Neuron (in vitro differentiated cells): Measurements from ENCODE around the gene TMOD2.

Experiments
- H2AFZ ChIP-seq: one replicate; pipeline ENCODE4 v1.6.1; 2013; ENCODE audit warnings: low read depth, mild to moderate bottlenecking, inconsistent platforms, low read length, moderate library complexity
- H3K27me3 ChIP-seq: one replicate; pipeline ENCODE4 v1.6.1; 2013; ENCODE audit warnings: low read length; ENCODE audit not compliant: insufficient read depth
- H3K36me3 ChIP-seq: one replicate; pipeline ENCODE4 v1.6.1; 2013; ENCODE audit warnings: low read length; ENCODE audit not compliant: insufficient read depth
- H3K4me1 ChIP-seq: one replicate; pipeline ENCODE4 v1.6.1; 2013; ENCODE audit warnings: low read length; ENCODE audit not compliant: insufficient read depth
- H3K4me3 ChIP-seq: 2 replicates; pipeline ENCODE4 v1.5.1; 2013; ENCODE audit warnings: mild to moderate bottlenecking, low read length, moderate library complexity
- H3K9me3 ChIP-seq: one replicate; pipeline ENCODE4 v1.6.1; 2013; ENCODE audit warnings: low read length

Gene TMOD2

DNA sequence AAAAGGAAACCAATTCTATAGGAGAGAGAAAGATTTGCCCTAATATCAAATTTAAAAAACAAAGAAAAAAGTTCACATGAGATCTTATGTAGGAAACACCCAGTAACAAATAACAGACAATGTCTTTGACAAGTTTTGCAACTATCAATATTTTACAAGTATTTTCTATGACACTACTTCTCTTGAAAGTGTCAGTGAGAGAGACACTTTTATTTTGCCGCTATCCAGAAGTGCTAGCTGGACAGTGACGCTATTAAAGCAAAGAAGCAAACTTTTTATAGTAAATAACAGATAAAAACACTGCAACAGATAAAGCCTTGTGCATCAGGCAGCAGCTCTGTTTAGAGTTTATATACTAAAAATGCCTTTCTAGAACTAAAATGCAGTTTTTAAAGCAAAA is 27.2 kb upstream of the TMOD2 start:
- Histone ChIP-seq H3K4me1 (peaks cover 16% of the 10 kb centered on the region), H3K4me3 (no peak overlapping the region), H3K36me3 (no peaks in the 10 kb centered on the region), H2AFZ (no peak overlapping the region), H3K27me3 (no peaks in the 10 kb centered on the region), H3K9me3 (no peaks in the 10 kb centered on the region)

- H3K36me3 ChIP-seq = no peaks in the 10 kb centered on the region
- H3K27me3 ChIP-seq = no peaks in the 10 kb centered on the region
- H3K9me3 ChIP-seq = no peaks in the 10 kb centered on the region
- H3K4me3 ChIP-seq = no peak overlapping the region
- H3K4me1 ChIP-seq = peaks cover 16% of the 10 kb centered on the region
- no peak overlapping the region for H2AFZ ChIP-seq
These were observed 26.7 kb upstream of the TMOD2 start for GRCh38 chr15:51724673-51725072.

DNA sequence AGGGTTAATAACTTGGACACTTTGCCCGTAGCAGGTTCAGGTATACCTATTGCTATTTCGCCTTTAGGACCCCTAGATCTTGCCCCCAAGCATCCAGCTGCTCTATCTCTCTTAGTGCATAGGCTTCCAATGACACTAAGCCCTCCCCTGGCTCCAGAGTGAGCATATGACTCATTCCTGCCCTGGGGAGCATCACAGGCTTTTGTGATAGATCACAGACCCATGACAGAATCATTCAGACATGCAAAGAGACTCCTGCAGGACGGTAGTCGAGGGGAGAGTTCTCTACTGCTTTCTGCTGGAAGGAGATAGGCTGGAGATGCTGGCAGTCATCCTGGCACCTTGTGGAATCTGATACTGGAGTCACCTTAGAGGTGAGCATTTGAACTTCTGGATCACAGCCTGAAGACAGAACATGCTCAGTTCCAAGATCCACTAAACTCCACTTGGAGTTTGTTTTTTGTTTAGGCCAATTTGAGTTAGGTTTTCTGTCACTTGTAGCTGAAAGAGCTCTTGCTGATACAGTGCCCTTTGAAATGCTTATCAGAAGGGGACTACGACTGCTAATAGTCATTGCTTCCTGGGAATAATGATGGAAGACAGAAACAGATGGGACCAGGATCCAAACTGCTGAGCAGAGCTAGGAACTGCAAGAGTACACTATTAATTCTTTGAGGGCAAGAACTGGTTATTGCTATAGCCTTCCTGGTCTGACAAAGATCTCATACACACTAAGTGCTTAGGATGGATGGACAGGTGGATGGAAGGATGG is 24.9 kb upstream of the TMOD2 start:
- Histone ChIP-seq H3K36me3 (no peaks in the 10 kb centered on the region), H3K27me3 (no peaks in the 10 kb centered on the region), H3K9me3 (no peaks in the 10 kb centered on the region), H2AFZ (no peak overlapping the region), H3K4me3 (no peak overlapping the region), H3K4me1 (peaks cover 16% of the 10 kb centered on the region)

DNA sequence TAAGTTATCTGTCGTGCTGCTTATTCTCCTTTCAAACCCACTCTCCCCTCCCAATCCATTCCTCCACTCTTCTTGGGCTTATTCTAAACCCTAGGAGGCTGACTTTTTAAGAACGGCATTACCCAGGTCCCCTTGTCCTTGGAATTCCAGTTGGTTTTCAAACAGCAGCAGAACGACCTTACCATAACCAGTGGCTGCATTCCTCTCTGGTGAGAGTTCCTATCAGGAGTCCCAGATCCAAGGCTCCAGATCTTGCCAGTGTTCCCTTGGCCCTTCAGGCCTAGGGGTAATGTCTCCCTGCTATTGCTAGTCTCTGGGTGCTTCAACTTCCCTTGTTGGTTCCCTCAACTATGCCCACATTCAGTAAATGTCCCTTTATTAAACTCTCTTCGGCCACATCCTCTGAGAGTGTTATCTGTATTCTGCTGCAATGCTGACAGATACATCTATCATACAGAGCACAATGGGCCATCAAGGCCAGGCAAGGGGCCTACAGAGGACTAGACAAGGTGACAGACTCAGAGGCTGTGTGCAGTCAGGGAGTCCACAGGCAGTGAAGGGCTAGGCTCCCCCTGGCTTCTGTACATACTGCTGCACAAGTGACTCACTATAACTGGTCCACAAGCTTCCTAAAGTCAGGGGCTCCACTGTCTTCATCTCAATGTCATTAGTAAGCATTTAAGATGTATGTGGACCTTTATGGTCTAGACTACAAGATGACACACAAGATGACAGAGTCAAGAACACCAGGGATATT is 24.1 kb upstream of the TMOD2 start:
- H3K4me1 ChIP-seq = peaks cover 16% of the 10 kb centered on the region
- no peaks in the 10 kb centered on the region for H3K27me3 ChIP-seq
- H3K36me3 ChIP-seq = no peaks in the 10 kb centered on the region
- no peaks in the 10 kb centered on the region for H3K9me3 ChIP-seq
- no peak overlapping the region for H3K4me3 ChIP-seq
- no peak overlapping the region for H2AFZ ChIP-seq

- H3K4me1 ChIP-seq = peaks cover 8% of the 10 kb centered on the region
- H3K4me3 ChIP-seq = no peak overlapping the region
These were observed 19.7 kb upstream of the TMOD2 start for GRCh38 chr15:51731549-51732267.

DNA sequence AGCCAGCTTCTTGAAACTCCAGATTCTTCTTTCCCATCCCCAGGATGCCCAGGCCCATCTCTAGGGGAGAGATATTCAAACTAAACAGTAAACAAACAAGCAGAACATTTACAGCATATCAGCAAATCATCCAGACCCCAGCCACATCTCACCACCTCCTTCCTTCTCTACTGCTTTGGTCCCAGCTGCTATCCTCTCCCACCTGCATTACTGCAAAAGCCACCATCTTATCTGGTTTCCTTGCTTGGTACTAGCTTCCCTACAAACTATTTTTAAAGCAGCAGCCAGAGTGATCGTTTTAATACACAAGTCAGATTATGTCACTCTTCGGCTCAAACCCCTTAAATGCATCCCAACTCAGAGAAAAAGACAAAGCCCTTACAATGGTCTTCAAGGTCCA is 18.8 kb upstream of the TMOD2 start:
- H3K9me3 ChIP-seq = no peaks in the 10 kb centered on the region
- H3K27me3 ChIP-seq = peaks cover 15% of the 10 kb centered on the region
- H3K36me3 ChIP-seq = no peaks in the 10 kb centered on the region
- H3K4me3 ChIP-seq = no peak overlapping the region
- no peak overlapping the region for H2AFZ ChIP-seq
- H3K4me1 ChIP-seq = peaks cover 6% of the 10 kb centered on the region

More at GRCh38 chr15:51731549-51732267, 19.7 kb upstream of the TMOD2 start:
- Histone ChIP-seq H3K27me3 (peaks cover 15% of the 10 kb centered on the region), H3K9me3 (no peaks in the 10 kb centered on the region), H3K36me3 (no peaks in the 10 kb centered on the region), H2AFZ (no peak overlapping the region)

DNA sequence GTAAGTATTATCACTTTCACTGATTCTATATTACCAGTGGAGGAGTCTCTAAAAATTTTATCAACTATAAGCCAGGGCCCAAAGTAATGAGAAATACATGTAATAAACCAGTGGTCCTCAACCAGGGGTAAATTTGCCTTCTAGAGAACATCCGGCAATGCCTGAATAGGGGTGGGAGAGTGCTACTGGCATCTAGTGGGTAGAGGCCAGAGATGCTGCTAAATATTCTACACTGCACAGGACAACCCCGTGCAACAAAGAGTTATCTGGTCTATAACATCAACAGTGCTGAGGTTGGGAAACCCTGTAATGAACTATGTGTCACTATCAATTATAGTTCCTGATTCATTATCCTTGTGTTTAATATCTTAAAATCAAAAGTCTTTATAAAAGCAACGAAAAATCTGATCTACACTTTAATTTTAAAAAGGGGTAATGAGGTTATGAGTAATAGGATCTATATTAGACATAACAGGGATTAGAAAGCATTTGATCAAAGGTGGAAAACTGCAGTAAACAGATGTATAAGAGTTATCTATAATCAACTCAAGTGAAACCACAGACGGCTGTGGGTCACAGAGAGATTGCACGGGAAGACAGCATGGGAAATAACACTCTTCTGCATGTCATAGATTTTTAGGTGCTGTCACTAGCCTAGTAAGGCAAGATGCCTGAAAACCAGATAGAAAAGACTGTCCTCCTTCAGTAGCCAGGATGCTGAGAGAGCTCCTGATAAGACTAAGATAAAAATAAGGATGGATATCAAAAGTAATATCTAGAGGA is 16.0 kb upstream of the TMOD2 start:
- Histone ChIP-seq H3K36me3 (no peaks in the 10 kb centered on the region), H3K4me3 (no peak overlapping the region), H3K4me1 (peaks cover 6% of the 10 kb centered on the region), H3K9me3 (no peaks in the 10 kb centered on the region), H3K27me3 (peaks cover 42% of the 10 kb centered on the region), H2AFZ (no peak overlapping the region)

GRCh38 chr15:51736069-51736468 is 15.3 kb upstream of the TMOD2 start:
- Histone ChIP-seq H3K27me3 (peaks cover 46% of the 10 kb centered on the region), H3K4me1 (peaks cover 6% of the 10 kb centered on the region), H3K9me3 (no peaks in the 10 kb centered on the region), H2AFZ (no peak overlapping the region), H3K4me3 (no peak overlapping the region), H3K36me3 (no peaks in the 10 kb centered on the region)

- H3K9me3 ChIP-seq = no peaks in the 10 kb centered on the region
- peaks cover 6% of the 10 kb centered on the region for H3K4me1 ChIP-seq
- peak overlapping the region; percentile 100 for H2AFZ ChIP-seq
- H3K4me3 ChIP-seq = peak overlapping the region; percentile 56
- peaks cover 49% of the 10 kb centered on the region for H3K27me3 ChIP-seq
- H3K36me3 ChIP-seq = no peaks in the 10 kb centered on the region
These were observed 14.5 kb upstream of the TMOD2 start for GRCh38 chr15:51736751-51737521.

DNA sequence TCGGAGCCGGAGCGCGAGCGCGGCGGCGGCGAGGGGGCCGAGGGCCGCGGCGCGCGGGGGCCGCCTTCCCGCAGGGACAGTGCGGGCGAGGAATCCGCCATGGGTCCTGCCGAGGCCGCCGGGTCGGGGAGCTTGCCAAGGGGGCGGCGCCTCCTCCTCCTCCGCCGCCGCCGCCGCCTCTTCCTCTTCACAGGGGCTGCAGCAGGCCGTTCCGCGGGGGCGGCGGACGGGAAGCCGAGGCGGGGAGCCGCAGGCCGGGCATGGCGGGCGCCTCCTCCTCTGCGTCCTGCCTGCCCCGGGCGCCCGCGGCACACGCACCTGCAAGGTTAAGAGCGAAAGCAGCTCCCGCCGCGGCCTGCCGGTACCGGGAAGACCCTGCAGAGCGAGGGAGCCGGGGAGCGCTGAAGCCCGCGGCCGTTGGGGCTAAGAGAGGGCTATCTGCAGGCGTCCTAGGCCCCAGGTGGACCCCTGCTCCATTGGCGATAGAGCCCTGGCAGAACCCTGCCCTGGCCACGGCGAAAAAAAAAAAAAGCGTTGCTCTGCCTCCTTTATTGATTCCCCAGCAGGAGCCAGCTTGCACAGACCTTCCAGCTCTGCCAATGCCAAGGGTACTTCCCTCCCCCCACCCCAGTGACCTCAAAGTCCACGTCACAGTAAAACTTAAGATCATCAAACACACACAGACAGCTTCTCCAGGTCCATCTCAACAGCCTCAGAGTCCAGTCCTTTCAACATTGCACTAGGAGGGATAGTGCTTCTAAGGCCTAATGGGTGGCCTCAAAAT is 13.7 kb upstream of the TMOD2 start, which contains the start of gene LYSMD2:
LYSMD2 (minus strand) TSS at position 134 of the 784 bp plus-strand sequence; CDS start at position 101, 33 bp downstream.
- no peaks in the 10 kb centered on the region for H3K9me3 ChIP-seq
- peak within 1 kb of the TSS; percentile 100 for H2AFZ ChIP-seq
- H3K4me3 ChIP-seq = peak within 1 kb of the TSS; percentile 56
- H3K4me1 ChIP-seq = peaks cover 6% of the 10 kb centered on the region
- peaks cover 49% of the 10 kb centered on the region for H3K27me3 ChIP-seq
- H3K36me3 ChIP-seq = no peaks in the 10 kb centered on the region

DNA sequence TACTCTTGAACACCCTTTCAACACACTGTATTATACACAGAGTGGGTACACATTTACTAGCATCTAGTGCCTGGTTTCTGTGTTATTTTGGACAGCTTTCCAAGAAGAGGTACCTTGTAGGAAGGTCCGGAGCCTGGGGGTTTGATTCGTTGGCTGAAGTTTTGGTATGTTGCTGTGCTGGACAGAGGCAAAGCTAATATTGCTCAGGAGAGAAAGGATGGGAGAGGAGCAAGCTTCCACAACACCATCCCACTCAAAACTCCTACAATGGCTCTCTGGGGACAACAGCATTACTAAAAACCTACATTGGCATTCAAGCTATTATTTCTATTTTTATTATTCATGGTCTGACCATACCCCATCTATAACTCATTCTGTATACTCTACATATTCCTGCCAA is 12.8 kb upstream of the TMOD2 start:
- H2AFZ ChIP-seq = no peak overlapping the region
- H3K36me3 ChIP-seq = no peaks in the 10 kb centered on the region
- H3K4me3 ChIP-seq = no peak overlapping the region
- H3K9me3 ChIP-seq = no peaks in the 10 kb centered on the region
- peaks cover 6% of the 10 kb centered on the region for H3K4me1 ChIP-seq
- H3K27me3 ChIP-seq = peaks cover 56% of the 10 kb centered on the region
